PC-9 (cell line): ENCODE measurements around the gene INSR. TPM values are rescaled to one million over a fixed set of nuclear protein-coding genes. Genes with fewer than 3 reads are reported as not detected.

ENCODE experiments used
- BruUV-seq: library from RNA; stranded (reverse); fragments of 400-500 nt; replicated peaks from 2 replicates; lab custom pipeline; 2021; lab: Mats Ljungman, UMichigan
- CTCF ChIA-PET: fragments of 300-600 bp; sonication (Branson Sonifier 250); formaldehyde crosslinking; loops from one replicate; lab custom pipeline; 2022; ENCODE audit warnings: antibody characterized with exemption; lab: Charles Lee
- POLR2A ChIA-PET: fragments of 300-600 bp; sonication (Branson Sonifier 250); formaldehyde crosslinking; loops from one replicate; lab custom pipeline; 2022; ENCODE audit warnings: antibody characterized with exemption; ENCODE audit not compliant: unreplicated experiment; lab: Charles Lee
- DNase-seq, 2 experiments: peaks; one replicate each; pipeline versions ENCODE4 v3.0.0 to v3.0.0-alpha.2; 2015 to 2022; ENCODE audit warnings: mixed read lengths in 1 of 2
- H2AFZ ChIP-seq: fragments of 200-600 bp; sonication (generic); 2 replicates; pipeline ENCODE4 v1.8.1; 2017; ENCODE audit warnings: antibody characterized with exemption
- H3F3A ChIP-seq: fragments of 200-600 bp; sonication (generic); 2 replicates; pipeline ENCODE4 v1.8.1; 2017; ENCODE audit warnings: antibody characterized with exemption, mild to moderate bottlenecking, low read depth; ENCODE audit not compliant: insufficient read depth
- H3K27ac ChIP-seq: fragments of 200-600 bp; sonication (generic); 2 replicates; pipeline ENCODE4 v1.6.1; 2016; ENCODE audit warnings: mixed run types
- H3K27me3 ChIP-seq: fragments of 200-600 bp; sonication (generic); 2 replicates; pipeline ENCODE4 v1.6.1; 2016; ENCODE audit warnings: low read depth, mixed run types; ENCODE audit not compliant: insufficient read depth
- H3K36me3 ChIP-seq: fragments of 200-600 bp; sonication (generic); 2 replicates; pipeline ENCODE4 v1.6.1; 2016; ENCODE audit warnings: low read depth, mixed run types
- H3K4me1 ChIP-seq: fragments of 200-600 bp; sonication (generic); replicated peaks from 2 replicates; pipeline ENCODE4 v1.6.1; 2016; ENCODE audit warnings: mixed run types; ENCODE audit not compliant: insufficient read depth
- H3K4me2 ChIP-seq: fragments of 200-600 bp; sonication (generic); 2 replicates; pipeline ENCODE4 v1.6.1; 2017; ENCODE audit warnings: mixed run types
- H3K4me3 ChIP-seq: fragments of 200-600 bp; sonication (generic); 2 replicates; pipeline ENCODE4 v1.6.1; 2016; ENCODE audit warnings: mixed run types
- H3K79me2 ChIP-seq: fragments of 200-600 bp; sonication (generic); 2 replicates; pipeline ENCODE4 v1.6.1; 2017; ENCODE audit warnings: low read depth, mixed run types
- H3K9me2 ChIP-seq: fragments of 200-600 bp; sonication (generic); 2 replicates; pipeline ENCODE4 v1.8.1; 2017; ENCODE audit warnings: mild to moderate bottlenecking; ENCODE audit not compliant: insufficient read depth
- H3K9me3 ChIP-seq: fragments of 200-600 bp; sonication (generic); 2 replicates; pipeline ENCODE4 v1.8.1; 2016; ENCODE audit warnings: low read depth; ENCODE audit not compliant: insufficient read depth
- H4K20me1 ChIP-seq: fragments of 200-600 bp; sonication (generic); 2 replicates; pipeline ENCODE4 v1.8.1; 2017; ENCODE audit not compliant: insufficient read depth
- CTCF ChIP-seq: fragments of 200-600 bp; sonication (generic); conservative IDR thresholded peaks from 2 replicates; pipeline ENCODE4 v1.6.1; 2017; ENCODE audit warnings: mixed run types, antibody characterized with exemption, mild to moderate bottlenecking, moderate library complexity
- EZH2 ChIP-seq: fragments of 200-600 bp; sonication (generic); IDR thresholded peaks from 2 replicates; pipeline ENCODE4 v1.8.0; 2017; ENCODE audit warnings: antibody characterized with exemption, low read depth
- intact Hi-C: fragments of 100-400 bp; cut with micrococcal nuclease; formaldehyde crosslinking; loops from one replicate; pipeline ENCODE4 v1.10.0; 2022; ENCODE audit not compliant: unreplicated experiment
- total RNA-seq: library from RNA; stranded (reverse); gene quantifications from 2 replicates; pipeline ENCODE4 v1.2.3, GENCODE V29; 2021

The INSR gene
- total RNA-seq, 1 experiment from 2014 or later = 9.3 TPM

- no TSS peak for BruUV-seq
- POLR2A ChIA-PET = interaction anchor here (0.6 kb wide), 1 partner anchor 14 kb away, joined by 3 read pairs; no protein-coding TSS in a partner anchor
- CTCF ChIA-PET = no interaction called here
Measured at GRCh38 chr19:7288131-7288530, 6.1 kb downstream of the INSR start.

GRCh38 chr19:7287722-7288121, 6.5 kb downstream of the INSR start:
- no peaks in the 10 kb centered on the region for H3K4me1 ChIP-seq
- intact Hi-C loops = no loop called here
- H3K9me2 ChIP-seq = no peaks in the 10 kb centered on the region
- CTCF ChIA-PET = no interaction called here
- H3K27me3 ChIP-seq = no peaks in the 10 kb centered on the region
- H3K9me3 ChIP-seq = no peaks in the 10 kb centered on the region
- H3K4me3 ChIP-seq = no peak overlapping the region
- TF ChIP-seq CTCF = no peak
- no peak for TF ChIP-seq EZH2
- no peak overlapping the region for H3K27ac ChIP-seq
- DNase-seq = no peak
- BruUV-seq = no TSS peak
- H4K20me1 ChIP-seq = no peaks in the 10 kb centered on the region
- POLR2A ChIA-PET = interaction anchor here (0.6 kb wide), 1 partner anchor 13 kb away, joined by 3 read pairs; no protein-coding TSS in a partner anchor
- H3K79me2 ChIP-seq = no peaks in the 10 kb centered on the region
- H3K36me3 ChIP-seq = no peaks in the 10 kb centered on the region
- H3F3A ChIP-seq = no peaks in the 10 kb centered on the region
- H2AFZ ChIP-seq = no peak overlapping the region
- no peak overlapping the region for H3K4me2 ChIP-seq

More at GRCh38 chr19:7288131-7288530, 6.1 kb downstream of the INSR start:
- TF ChIP-seq EZH2 = no peak
- no peak for TF ChIP-seq CTCF
- no peaks in the 10 kb centered on the region for H4K20me1 ChIP-seq
- no peak overlapping the region for H2AFZ ChIP-seq
- no peaks in the 10 kb centered on the region for H3K9me2 ChIP-seq
- H3F3A ChIP-seq = no peaks in the 10 kb centered on the region
- H3K4me2 ChIP-seq = no peak overlapping the region
- H3K4me1 ChIP-seq = no peaks in the 10 kb centered on the region
- no peaks in the 10 kb centered on the region for H3K36me3 ChIP-seq
- intact Hi-C loops = no loop called here
- H3K9me3 ChIP-seq = no peaks in the 10 kb centered on the region
- H3K4me3 ChIP-seq = no peak overlapping the region
- no peaks in the 10 kb centered on the region for H3K27me3 ChIP-seq
- DNase-seq = no peak
- H3K79me2 ChIP-seq = no peaks in the 10 kb centered on the region
- no peak overlapping the region for H3K27ac ChIP-seq

GRCh38 chr19:7280940-7281666, 13.1 kb downstream of the INSR start:
- Histone ChIP-seq H3K79me2 (no peaks in the 10 kb centered on the region), H4K20me1 (no peaks in the 10 kb centered on the region), H3K4me1 (no peaks in the 10 kb centered on the region), H3K9me2 (no peaks in the 10 kb centered on the region), H3F3A (no peaks in the 10 kb centered on the region), H3K27me3 (no peaks in the 10 kb centered on the region), H3K27ac (no peak overlapping the region), H3K36me3 (no peaks in the 10 kb centered on the region), H3K4me3 (no peak overlapping the region), H2AFZ (no peak overlapping the region), H3K4me2 (no peak overlapping the region), H3K9me3 (no peaks in the 10 kb centered on the region)
- no peak for TF ChIP-seq EZH2
- no peak for TF ChIP-seq CTCF
- BruUV-seq = no TSS peak
- CTCF ChIA-PET = no interaction called here
- no peak for DNase-seq
- intact Hi-C loops = no loop called here
- POLR2A ChIA-PET = no interaction called here
